ENCODE measurements around the gene SDCCAG8. TPM values are rescaled to one million over a fixed set of nuclear protein-coding genes. Genes with fewer than 3 reads are reported as not detected.
A peak's percentile ranks its signal among the peaks of the same experiment; 100 is the strongest.
"Not testable (repeated sequence)": the region's sequence is repeated elsewhere in the genome, so short reads cannot be mapped to it uniquely, and the experiment has no call there.

The SDCCAG8 gene
- 10 to 100 TPM; 24.3 to 37.1 (median 28.2) TPM for total RNA-seq
- polyA plus RNA-seq, result 10 to 100 TPM; 29.4 to 33.4 TPM

DNA sequence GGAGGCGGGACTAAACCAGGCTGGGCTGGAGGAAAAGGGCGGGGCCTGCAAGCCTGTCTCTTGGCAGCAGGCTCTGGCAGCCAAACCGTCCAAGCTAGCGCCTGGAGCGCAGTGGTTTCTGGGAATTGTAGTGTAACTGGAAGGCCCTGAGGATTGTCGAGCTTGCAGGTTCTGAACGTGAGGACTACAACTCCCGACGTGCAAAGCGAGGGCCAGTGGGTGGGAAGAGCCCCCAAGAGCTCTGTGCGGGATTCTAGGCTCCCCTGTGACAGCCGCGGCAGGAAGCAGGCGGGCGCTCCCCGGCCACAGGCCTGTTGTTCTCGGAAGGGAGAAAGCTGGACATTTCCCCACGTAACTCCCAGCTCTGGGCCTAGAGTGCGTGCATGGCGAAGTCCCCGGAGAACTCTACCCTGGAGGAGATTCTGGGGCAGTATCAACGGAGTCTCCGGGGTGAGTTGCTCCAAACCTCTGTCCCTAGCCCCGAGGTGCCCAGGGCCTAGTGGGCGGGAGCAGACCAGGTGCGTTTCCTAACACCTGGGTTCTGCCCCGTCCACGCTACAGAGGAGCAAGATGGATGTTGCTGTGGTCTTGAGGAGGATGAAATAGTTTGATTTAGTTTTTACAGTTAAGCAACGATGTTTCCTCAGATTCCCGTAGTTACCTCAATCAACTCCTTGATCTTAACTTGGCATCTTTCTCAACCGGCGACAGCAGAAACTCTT lies at the start of gene SDCCAG8:
SDCCAG8 (plus strand) TSS at position 251 of the 722 bp plus-strand sequence; CDS start at position 384, 133 bp downstream.
- H3K36me3 ChIP-seq, result no peaks in the 10 kb centered on the region
- H3K27ac ChIP-seq, result peak within 1 kb of the TSS; percentile 79 to 95 (median 90)
- H3K27me3 ChIP-seq, result no peaks in the 10 kb centered on the region
- H3K4me3 ChIP-seq, result peak within 1 kb of the TSS; percentile 73 to 91 (median 79)
- TF ChIP-seq, protein P1, sequence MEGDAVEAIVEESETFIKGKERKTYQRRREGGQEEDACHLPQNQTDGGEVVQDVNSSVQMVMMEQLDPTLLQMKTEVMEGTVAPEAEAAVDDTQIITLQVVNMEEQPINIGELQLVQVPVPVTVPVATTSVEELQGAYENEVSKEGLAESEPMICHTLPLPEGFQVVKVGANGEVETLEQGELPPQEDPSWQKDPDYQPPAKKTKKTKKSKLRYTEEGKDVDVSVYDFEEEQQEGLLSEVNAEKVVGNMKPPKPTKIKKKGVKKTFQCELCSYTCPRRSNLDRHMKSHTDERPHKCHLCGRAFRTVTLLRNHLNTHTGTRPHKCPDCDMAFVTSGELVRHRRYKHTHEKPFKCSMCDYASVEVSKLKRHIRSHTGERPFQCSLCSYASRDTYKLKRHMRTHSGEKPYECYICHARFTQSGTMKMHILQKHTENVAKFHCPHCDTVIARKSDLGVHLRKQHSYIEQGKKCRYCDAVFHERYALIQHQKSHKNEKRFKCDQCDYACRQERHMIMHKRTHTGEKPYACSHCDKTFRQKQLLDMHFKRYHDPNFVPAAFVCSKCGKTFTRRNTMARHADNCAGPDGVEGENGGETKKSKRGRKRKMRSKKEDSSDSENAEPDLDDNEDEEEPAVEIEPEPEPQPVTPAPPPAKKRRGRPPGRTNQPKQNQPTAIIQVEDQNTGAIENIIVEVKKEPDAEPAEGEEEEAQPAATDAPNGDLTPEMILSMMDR (IDR thresholded peaks at IDR 0.05), result no peak
- no peaks in the 10 kb centered on the region for H3K9me3 ChIP-seq
- 0% methylated on average over 32 of the region's 32 CpGs for WGBS, 2 donors
- DNase-seq (peak; percentile 87 to 99 (median 98)), ATAC-seq (peak; percentile 88 to 94 (median 90)), FAIRE-seq (peak; percentile 88)
- H3K4me1 ChIP-seq, result peaks cover 0 to 35% (median 25%) of the 10 kb centered on the region in 3 donors
- intact Hi-C loops (cut with DNase I), result no loop called here

DNA sequence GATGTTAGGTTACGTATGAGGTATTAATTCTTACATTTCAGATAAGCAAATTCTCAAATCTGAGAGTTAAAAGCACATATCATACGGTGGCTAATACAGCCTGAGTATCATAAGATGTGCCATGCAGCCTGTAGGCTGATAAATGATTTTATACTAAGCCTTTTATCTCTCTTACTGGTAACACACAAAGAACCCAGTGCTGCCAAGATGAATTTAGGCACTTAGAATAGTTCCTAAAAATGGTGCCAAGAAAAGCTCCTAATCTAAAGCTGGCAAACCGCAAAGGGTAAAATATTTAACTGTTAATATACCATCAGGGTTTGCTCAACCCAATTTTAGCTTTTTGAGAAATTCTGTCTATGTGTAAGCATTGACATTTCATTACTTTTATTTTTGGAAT lies 43.9 kb upstream of the SDCCAG8 start:
- WGBS, 2 donors, result 10 to 15% methylated on average over 2 of the region's 3 CpGs
- H3K9me3 ChIP-seq; H3K36me3 ChIP-seq; H3K27ac ChIP-seq; H3K4me1 ChIP-seq; FAIRE-seq; intact Hi-C loops (cut with DNase I); DNase-seq; H3K4me3 ChIP-seq; H3K27me3 ChIP-seq: not testable (repeated sequence)
- ATAC-seq, result peak in 1 of 4 donors; percentile 24

DNA sequence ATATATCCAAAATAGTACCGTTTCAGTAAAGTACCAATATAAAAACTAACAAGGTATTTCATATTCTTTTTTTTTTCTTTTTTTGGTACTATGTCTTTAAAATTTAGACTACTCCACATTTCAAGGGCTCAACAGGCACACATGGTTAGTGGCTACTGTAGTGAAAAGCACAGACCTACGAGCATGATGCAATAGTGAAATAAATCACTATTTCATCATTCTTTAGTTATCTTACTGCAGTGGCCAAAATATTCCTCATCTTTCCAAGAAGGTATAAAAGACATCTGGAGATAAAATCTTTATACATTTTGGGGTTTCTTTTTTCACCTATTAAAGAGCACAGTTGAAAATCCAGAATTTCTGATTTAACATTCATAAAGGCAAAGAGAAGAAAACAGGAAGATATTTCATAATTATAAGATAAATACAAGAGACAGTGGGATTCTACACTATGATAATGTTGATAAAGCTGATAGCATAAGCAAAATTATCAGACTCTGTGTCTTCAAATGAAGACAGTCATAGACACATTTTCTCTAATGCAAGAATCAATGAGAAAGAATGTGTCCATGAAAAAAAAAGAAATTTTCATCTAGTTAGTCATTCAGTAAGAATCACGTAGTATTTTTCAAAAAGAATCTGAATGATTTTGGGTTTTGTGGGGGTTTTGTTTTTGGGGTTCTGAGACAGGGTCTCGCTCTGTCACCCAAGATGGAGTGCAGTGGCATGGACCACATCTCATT lies 42.6 kb upstream of the SDCCAG8 start:
- ATAC-seq (peak in 2 of 4 donors; percentile 37 to 54), FAIRE-seq (no peak), DNase-seq (no peak)
- no peaks in the 10 kb centered on the region for H3K27me3 ChIP-seq
- no peaks in the 10 kb centered on the region for H3K9me3 ChIP-seq
- no peak overlapping the region for H3K27ac ChIP-seq
- 72 to 77% methylated on average over 4 of the region's 4 CpGs for WGBS, 2 donors
- no peaks in the 10 kb centered on the region for H3K4me1 ChIP-seq
- H3K36me3 ChIP-seq, result no peaks in the 10 kb centered on the region
- TF ChIP-seq, protein P1 (IDR thresholded peaks at IDR 0.05), result no peak
- no peak overlapping the region for H3K4me3 ChIP-seq
- intact Hi-C loops (cut with DNase I), result no loop called here

DNA sequence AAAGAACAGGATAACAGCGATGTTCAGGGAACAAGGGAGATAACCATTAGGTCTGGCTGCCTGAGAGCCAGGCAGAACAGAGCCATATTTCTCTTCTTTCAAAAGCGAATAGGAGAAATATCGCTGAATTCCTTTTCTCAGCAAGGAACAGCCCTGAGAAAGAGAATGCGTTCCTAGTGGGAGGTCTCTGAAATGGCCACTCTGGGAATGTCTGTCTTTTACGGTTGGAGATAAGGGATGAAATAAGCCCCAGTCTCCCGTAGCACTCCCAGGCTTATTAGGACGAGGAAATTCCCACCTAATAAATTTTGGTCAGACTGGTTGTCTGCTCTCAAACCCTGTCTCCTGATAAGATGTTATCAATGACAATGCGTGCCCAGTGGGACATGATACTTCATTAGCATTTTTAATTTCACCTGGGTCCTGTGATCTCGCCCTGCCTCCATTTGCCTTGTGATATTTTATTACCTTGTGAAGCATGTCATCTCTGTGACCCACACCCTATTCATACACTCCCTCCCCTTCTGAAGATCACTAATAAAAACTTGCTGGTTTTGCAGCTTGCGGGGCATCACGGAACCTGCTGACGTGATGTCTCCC lies 40.5 kb upstream of the SDCCAG8 start:
- 88 to 93% methylated on average over 11 of the region's 12 CpGs for WGBS, 2 donors
- DNase-seq; H3K27me3 ChIP-seq; H3K4me1 ChIP-seq; FAIRE-seq; H3K27ac ChIP-seq; H3K9me3 ChIP-seq; intact Hi-C loops (cut with DNase I); H3K4me3 ChIP-seq; ATAC-seq; H3K36me3 ChIP-seq: not testable (repeated sequence)

DNA sequence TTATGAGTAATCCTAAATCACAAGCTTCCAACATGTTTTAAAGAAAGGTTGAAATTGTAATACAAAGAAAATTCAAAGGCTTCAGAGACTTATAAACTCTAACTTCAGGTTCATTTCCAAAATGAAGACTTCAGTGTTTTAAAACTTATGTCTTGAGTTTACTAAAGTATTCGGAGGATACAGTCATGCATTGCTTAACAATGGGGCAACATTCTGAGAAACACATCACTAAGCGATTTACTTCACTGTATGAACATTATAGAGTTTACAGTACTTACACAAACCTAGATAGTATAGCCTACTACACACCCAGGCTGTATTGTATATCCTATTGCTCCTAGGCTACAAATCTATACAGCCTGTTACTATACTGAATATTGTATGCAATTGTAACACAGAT lies 39.1 kb upstream of the SDCCAG8 start:
- Histone ChIP-seq H3K27me3 (no peaks in the 10 kb centered on the region), H3K27ac (no peak overlapping the region), H3K9me3 (no peaks in the 10 kb centered on the region), H3K4me1 (no peaks in the 10 kb centered on the region), H3K4me3 (no peak overlapping the region), H3K36me3 (peaks cover 0 to 4% (median 0%) of the 10 kb centered on the region in 3 donors)
- TF ChIP-seq, protein P1 (IDR thresholded peaks at IDR 0.05), result no peak
- 93 to 99% methylated on average over 2 of the region's 2 CpGs for WGBS, 2 donors
- FAIRE-seq (no peak), DNase-seq (no peak), ATAC-seq (no peak)
- intact Hi-C loops (cut with DNase I), result no loop called here
